ENCODE data around the gene LLGL2. TPM values are rescaled to one million over a fixed set of nuclear protein-coding genes. Genes with fewer than 3 reads are reported as not detected.

Gene LLGL2
- total RNA-seq, 1 experiment from 2014 or later = 10.8 TPM

DNA sequence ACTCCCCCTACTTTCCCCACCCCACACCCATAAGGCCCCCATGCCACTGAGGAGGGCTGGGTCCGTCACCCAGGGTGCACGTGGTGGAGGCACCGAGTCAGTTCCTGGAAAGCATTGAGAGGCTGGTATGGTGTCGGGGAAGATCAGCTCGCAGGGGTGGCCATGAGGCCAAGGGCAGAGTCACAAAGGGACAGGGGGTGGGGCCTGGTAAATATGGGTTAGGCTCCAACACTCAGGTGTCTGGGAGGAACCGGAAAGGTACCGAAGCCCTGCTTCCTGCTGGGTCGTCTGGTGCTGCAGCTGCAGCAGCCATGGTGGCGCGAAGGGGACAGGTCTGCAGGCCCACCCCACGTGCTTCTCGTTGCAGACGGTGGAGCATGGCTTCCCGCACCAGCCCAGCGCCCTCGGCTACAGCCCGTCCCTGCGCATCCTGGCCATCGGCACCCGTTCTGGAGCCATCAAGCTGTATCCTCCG, 30.2 kb downstream of the LLGL2 start:
- H3K4me1 ChIP-seq (ENCODE audit: insufficient read depth, low read length, poor library complexity, severe bottlenecking) = no peaks in the 10 kb centered on the region
- H3K27me3 ChIP-seq (replicated peaks; ENCODE audit: insufficient read depth, low read depth, low read length, poor library complexity) = no peaks in the 10 kb centered on the region
- no peak for DNase-seq (ENCODE audit: low spot score)
- TF ChIP-seq, protein P1, sequence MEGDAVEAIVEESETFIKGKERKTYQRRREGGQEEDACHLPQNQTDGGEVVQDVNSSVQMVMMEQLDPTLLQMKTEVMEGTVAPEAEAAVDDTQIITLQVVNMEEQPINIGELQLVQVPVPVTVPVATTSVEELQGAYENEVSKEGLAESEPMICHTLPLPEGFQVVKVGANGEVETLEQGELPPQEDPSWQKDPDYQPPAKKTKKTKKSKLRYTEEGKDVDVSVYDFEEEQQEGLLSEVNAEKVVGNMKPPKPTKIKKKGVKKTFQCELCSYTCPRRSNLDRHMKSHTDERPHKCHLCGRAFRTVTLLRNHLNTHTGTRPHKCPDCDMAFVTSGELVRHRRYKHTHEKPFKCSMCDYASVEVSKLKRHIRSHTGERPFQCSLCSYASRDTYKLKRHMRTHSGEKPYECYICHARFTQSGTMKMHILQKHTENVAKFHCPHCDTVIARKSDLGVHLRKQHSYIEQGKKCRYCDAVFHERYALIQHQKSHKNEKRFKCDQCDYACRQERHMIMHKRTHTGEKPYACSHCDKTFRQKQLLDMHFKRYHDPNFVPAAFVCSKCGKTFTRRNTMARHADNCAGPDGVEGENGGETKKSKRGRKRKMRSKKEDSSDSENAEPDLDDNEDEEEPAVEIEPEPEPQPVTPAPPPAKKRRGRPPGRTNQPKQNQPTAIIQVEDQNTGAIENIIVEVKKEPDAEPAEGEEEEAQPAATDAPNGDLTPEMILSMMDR (conservative IDR thresholded peaks at IDR 0.05; ENCODE audit: low read depth, low read length) = no peak
- TF ChIP-seq EZH2 (IDR thresholded peaks at IDR 0.05; ENCODE audit: borderline replicate concordance, low read depth, low read length, poor library complexity, severe bottlenecking) = no peak
- H3K27ac ChIP-seq (ENCODE audit: low read depth, low read length, poor library complexity, severe bottlenecking) = no peak overlapping the region
- no peaks in the 10 kb centered on the region for H3K9me3 ChIP-seq (ENCODE audit: low read depth, low read length, poor library complexity, severe bottlenecking)
- intact Hi-C loops (cut with micrococcal nuclease; ENCODE audit: unreplicated experiment) = no loop called here
- POLR2A ChIA-PET (ENCODE audit: low non-redundant PET) = no interaction called here
- H3K36me3 ChIP-seq (ENCODE audit: insufficient read depth, low read length, poor library complexity, severe bottlenecking) = no peaks in the 10 kb centered on the region
- BruUV-seq (replicated peaks) = no TSS peak
- no peak overlapping the region for H3K4me3 ChIP-seq (ENCODE audit: low read depth, low read length, poor library complexity, severe bottlenecking)
- CTCF ChIA-PET = no interaction called here

DNA sequence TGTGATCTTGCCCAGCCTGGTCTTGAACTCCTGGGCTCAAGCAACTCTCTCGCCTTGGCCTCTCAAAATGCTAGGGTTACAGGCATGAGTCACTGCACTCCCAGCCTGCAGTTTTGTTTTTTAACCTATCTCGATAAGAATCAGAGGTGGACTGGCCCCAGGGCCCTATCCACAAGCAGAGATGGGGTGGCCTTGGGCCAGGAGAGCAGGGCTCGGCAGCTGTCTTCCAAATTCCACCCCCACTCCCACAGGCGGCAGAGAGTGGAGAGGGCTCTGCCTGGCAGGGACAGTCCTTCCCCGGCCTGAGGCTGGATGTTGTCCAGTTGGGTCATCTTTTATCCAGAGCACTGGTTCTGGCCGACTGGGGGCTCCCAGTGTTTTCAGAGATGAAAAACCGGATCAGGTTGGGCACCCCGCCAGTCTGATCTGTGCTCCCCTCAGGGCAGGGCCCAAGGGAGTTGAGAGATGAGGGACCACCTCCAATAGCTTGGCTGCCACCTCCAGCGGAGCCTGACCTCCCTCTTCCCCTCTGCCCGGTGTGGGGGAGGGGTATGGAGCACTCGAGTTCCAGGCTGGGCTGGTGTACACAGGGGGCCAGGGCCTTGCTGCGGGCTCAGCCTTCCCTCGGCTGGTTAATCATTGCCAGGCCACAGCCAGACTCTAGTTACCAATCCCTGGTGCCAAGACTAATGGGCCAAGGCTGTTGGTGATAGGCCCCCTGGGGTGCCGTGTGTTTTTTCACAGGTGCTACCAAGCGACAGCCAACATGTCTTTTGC, 31.8 kb downstream of the LLGL2 start:
- no peak for DNase-seq (ENCODE audit: low spot score)
- intact Hi-C loops (cut with micrococcal nuclease; ENCODE audit: unreplicated experiment) = no loop called here
- H3K4me3 ChIP-seq (ENCODE audit: low read depth, low read length, poor library complexity, severe bottlenecking) = no peak overlapping the region
- TF ChIP-seq EZH2 (IDR thresholded peaks at IDR 0.05; ENCODE audit: borderline replicate concordance, low read depth, low read length, poor library complexity, severe bottlenecking) = no peak
- TF ChIP-seq, protein P1 (conservative IDR thresholded peaks at IDR 0.05; ENCODE audit: low read depth, low read length) = no peak
- ChIA-PET CTCF (no interaction called here), POLR2A (ENCODE audit: low non-redundant PET) (no interaction called here)
- no peaks in the 10 kb centered on the region for H3K4me1 ChIP-seq (ENCODE audit: insufficient read depth, low read length, poor library complexity, severe bottlenecking)
- H3K36me3 ChIP-seq (ENCODE audit: insufficient read depth, low read length, poor library complexity, severe bottlenecking) = no peaks in the 10 kb centered on the region
- no TSS peak for BruUV-seq (replicated peaks)
- H3K27ac ChIP-seq (ENCODE audit: low read depth, low read length, poor library complexity, severe bottlenecking) = no peak overlapping the region
- no peaks in the 10 kb centered on the region for H3K27me3 ChIP-seq (replicated peaks; ENCODE audit: insufficient read depth, low read depth, low read length, poor library complexity)
- no peaks in the 10 kb centered on the region for H3K9me3 ChIP-seq (ENCODE audit: low read depth, low read length, poor library complexity, severe bottlenecking)

DNA sequence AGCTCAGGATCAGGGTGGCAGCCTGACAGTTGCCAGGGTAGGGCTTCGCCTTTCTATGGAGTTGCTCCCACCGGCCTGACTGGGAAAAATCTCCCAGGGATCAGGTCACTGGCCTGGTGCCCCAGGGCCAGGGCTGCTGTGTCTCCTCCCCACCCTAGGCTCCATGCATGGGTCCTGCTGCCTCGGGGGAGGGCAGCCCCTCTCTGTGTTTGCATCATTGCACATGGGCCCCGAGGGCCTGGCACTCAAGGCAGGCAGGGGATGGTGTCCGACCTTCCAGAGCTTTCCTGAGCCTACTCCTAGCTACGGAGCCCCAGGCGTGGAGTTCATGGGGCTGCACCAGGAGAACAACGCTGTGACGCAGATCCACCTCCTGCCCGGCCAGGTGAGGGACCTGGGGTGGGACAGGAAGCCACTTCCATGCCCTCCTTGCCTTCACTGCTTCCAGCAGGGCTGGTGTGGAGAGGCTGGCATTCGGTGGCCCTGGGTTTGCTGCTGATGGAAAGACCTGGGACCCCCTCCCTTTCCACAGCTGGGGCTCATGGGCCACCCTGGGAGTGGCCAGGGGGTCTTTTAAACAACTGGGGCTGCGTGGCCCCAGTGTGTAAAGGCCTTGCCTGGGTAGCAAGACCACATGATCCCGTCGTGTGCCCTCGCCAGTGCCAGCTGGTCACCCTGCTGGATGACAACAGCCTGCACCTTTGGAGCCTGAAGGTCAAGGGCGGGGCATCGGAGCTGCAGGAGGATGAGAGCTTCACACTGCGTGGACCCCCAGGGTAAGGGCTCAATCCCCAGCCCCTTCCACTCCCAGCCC, 32.6 kb downstream of the LLGL2 start:
- Histone ChIP-seq H3K4me1 (ENCODE audit: insufficient read depth, low read length, poor library complexity, severe bottlenecking) (no peaks in the 10 kb centered on the region), H3K27me3 (replicated peaks; ENCODE audit: insufficient read depth, low read depth, low read length, poor library complexity) (no peaks in the 10 kb centered on the region), H3K9me3 (ENCODE audit: low read depth, low read length, poor library complexity, severe bottlenecking) (no peaks in the 10 kb centered on the region), H3K36me3 (ENCODE audit: insufficient read depth, low read length, poor library complexity, severe bottlenecking) (no peaks in the 10 kb centered on the region), H3K27ac (ENCODE audit: low read depth, low read length, poor library complexity, severe bottlenecking) (no peak overlapping the region), H3K4me3 (ENCODE audit: low read depth, low read length, poor library complexity, severe bottlenecking) (no peak overlapping the region)
- no peak for DNase-seq (ENCODE audit: low spot score)
- ChIA-PET POLR2A (ENCODE audit: low non-redundant PET) (no interaction called here), CTCF (no interaction called here)
- intact Hi-C loops (cut with micrococcal nuclease; ENCODE audit: unreplicated experiment) = no loop called here
- TF ChIP-seq, protein P1 (conservative IDR thresholded peaks at IDR 0.05; ENCODE audit: low read depth, low read length) = no peak
- TF ChIP-seq EZH2 (IDR thresholded peaks at IDR 0.05; ENCODE audit: borderline replicate concordance, low read depth, low read length, poor library complexity, severe bottlenecking) = no peak
- BruUV-seq (replicated peaks) = no TSS peak

Data from A673 (cell line).